Measurements from ENCODE around the gene JAGN1. TPM values are rescaled to one million over a fixed set of nuclear protein-coding genes. Genes with fewer than 3 reads are reported as not detected.

Gene JAGN1
- total and polyA plus RNA-seq, 2 donors: 24.2 to 37.5 TPM

Other genes starting within 250 kb of the JAGN1 start
- 35.2 TPM for gene MTMR14, start 241.1 kb upstream of the JAGN1 start, total RNA-seq
- 35.3 TPM for gene MTMR14, start 241.1 kb upstream of the JAGN1 start, polyA plus RNA-seq
- 0.14 TPM for gene CPNE9, start 186.8 kb upstream of the JAGN1 start, total RNA-seq
- 0.27 TPM for gene CPNE9, start 186.8 kb upstream of the JAGN1 start, polyA plus RNA-seq
- gene BRPF1, start 158.9 kb upstream of the JAGN1 start, total RNA-seq: 19.1 TPM
- 11.9 TPM for gene BRPF1, start 158.9 kb upstream of the JAGN1 start, polyA plus RNA-seq
- 20.7 TPM for gene OGG1, start 140.7 kb upstream of the JAGN1 start, total RNA-seq
- 16.6 TPM for gene OGG1, start 140.7 kb upstream of the JAGN1 start, polyA plus RNA-seq
- gene CAMK1, start 120.7 kb upstream of the JAGN1 start, total RNA-seq: 9.2 TPM
- 11.9 TPM for gene CAMK1, start 120.7 kb upstream of the JAGN1 start, polyA plus RNA-seq
- gene TADA3, start 98.1 kb upstream of the JAGN1 start, total RNA-seq: 43.6 TPM
- 47.6 TPM for gene TADA3, start 98.1 kb upstream of the JAGN1 start, polyA plus RNA-seq
- 187 TPM for gene ARPC4, start 97.5 kb upstream of the JAGN1 start, total RNA-seq
- 106 TPM for gene ARPC4, start 97.5 kb upstream of the JAGN1 start, polyA plus RNA-seq
- gene TTLL3, start 80.3 kb upstream of the JAGN1 start, total RNA-seq: 10.4 TPM
- 84.0 TPM for gene TTLL3, start 80.3 kb upstream of the JAGN1 start, polyA plus RNA-seq
- 25.0 TPM for gene RPUSD3, start 46.6 kb upstream of the JAGN1 start, total RNA-seq
- 25.5 TPM for gene RPUSD3, start 46.6 kb upstream of the JAGN1 start, polyA plus RNA-seq
- gene CIDEC, start 10.4 kb upstream of the JAGN1 start, total RNA-seq: 0.14 TPM
- 0.91 TPM for gene CIDEC, start 10.4 kb upstream of the JAGN1 start, polyA plus RNA-seq
- 5.9 TPM for gene IL17RE, start 12.2 kb downstream of the JAGN1 start, total RNA-seq
- 3.6 TPM for gene IL17RE, start 12.2 kb downstream of the JAGN1 start, polyA plus RNA-seq
- 5.7 TPM for gene IL17RC, start 26.5 kb downstream of the JAGN1 start, total RNA-seq
- 17.5 TPM for gene IL17RC, start 26.5 kb downstream of the JAGN1 start, polyA plus RNA-seq
- gene CRELD1, start 43.2 kb downstream of the JAGN1 start, total RNA-seq: 19.9 TPM
- gene CRELD1, start 43.2 kb downstream of the JAGN1 start, polyA plus RNA-seq: 36.4 TPM
- 1.4 TPM for gene PRRT3, start 61.8 kb downstream of the JAGN1 start, total RNA-seq
- gene PRRT3, start 61.8 kb downstream of the JAGN1 start, polyA plus RNA-seq: 1.6 TPM
- gene EMC3, start 96.2 kb downstream of the JAGN1 start, total RNA-seq: 39.3 TPM
- gene EMC3, start 96.2 kb downstream of the JAGN1 start, polyA plus RNA-seq: 35.2 TPM
- 25.5 TPM for gene FANCD2, start 135.8 kb downstream of the JAGN1 start, total RNA-seq
- 6.6 TPM for gene FANCD2, start 135.8 kb downstream of the JAGN1 start, polyA plus RNA-seq
- not detected for gene FANCD2OS, start 217.6 kb downstream of the JAGN1 start, total RNA-seq
- gene FANCD2OS, start 217.6 kb downstream of the JAGN1 start, polyA plus RNA-seq: 0.18 TPM
- 124 TPM for gene BRK1, start 225.1 kb downstream of the JAGN1 start, total RNA-seq
- 222 TPM for gene BRK1, start 225.1 kb downstream of the JAGN1 start, polyA plus RNA-seq